Thyroid gland (tissue), 4 donors: ENCODE data around the gene ASB5. TPM values are rescaled to one million over a fixed set of nuclear protein-coding genes. Genes with fewer than 3 reads are reported as not detected.

ENCODE experiments used
- DNase-seq, 2 donors: peaks; one replicate each; pipeline ENCODE4 v3.0.0-alpha.2; 2019
- H3K27ac ChIP-seq, 3 donors: fragments of 200-600 bp; sonication (generic); 1 replicate in 2 of 3; 2 replicates in 1 of 3; pipeline ENCODE4 v1.5.1; 2016 to 2019; ENCODE audit warnings: mild to moderate bottlenecking in 1 of 3, moderate library complexity in 1 of 3
- H3K27me3 ChIP-seq: fragments of 200-600 bp; sonication (generic); one replicate; pipeline ENCODE4 v1.5.1; 2019
- H3K36me3 ChIP-seq, 2 donors: fragments of 200-600 bp; sonication (generic); one replicate each; pipeline ENCODE4 v1.5.1; 2016 to 2019
- H3K4me1 ChIP-seq, 2 donors: fragments of 200-600 bp; sonication (generic); one replicate each; pipeline ENCODE4 v1.5.1; 2017 to 2019
- H3K4me3 ChIP-seq, 3 donors: fragments of 200-600 bp; sonication (generic); replicated peaks in 1 of 3; 1 replicate in 2 of 3; 2 replicates in 1 of 3; pipeline ENCODE4 v1.5.1; 2016; ENCODE audit warnings: mild to moderate bottlenecking in 1 of 3
- H3K9me3 ChIP-seq: fragments of 200-600 bp; sonication (generic); one replicate; pipeline ENCODE4 v1.5.1; 2017
- POLR2A ChIP-seq, 2 donors: fragments of 450-650 bp; IDR thresholded peaks; one replicate each; pipeline ENCODE4 v1.6.1; 2017; ENCODE audit warnings: antibody characterized with exemption in 2 of 2, mild to moderate bottlenecking in 2 of 2, moderate library complexity in 1 of 2
- WGBS, 2 donors: methylation state at CpG; one replicate each; pipeline ENCODE4 v1.1.5; 2017; 5-methylcytosine and 5-hydroxymethylcytosine counted together
- intact Hi-C: fragments of 100-400 bp; cut with DNase I; formaldehyde crosslinking; loops from one replicate; pipeline ENCODE4 v1.15.1; 2023
- total RNA-seq, 4 donors: library from RNA; depleted of rRNA; stranded (reverse); fragments of >200 nt; gene quantifications; one replicate each; pipeline ENCODE4 v1.2.3, GENCODE V29; 2016
- TF ChIP-seq, protein P1 (sequence below), 6 experiments: fragments of 200-600 bp in 3 of 6; fragments of 450-650 bp in 3 of 6; sonication (generic) in 3 of 6; IDR thresholded peaks; one replicate each; pipeline ENCODE4 v1.5.1; 2016 to 2019; ENCODE audit warnings: antibody characterized with exemption in 6 of 6, mild to moderate bottlenecking in 2 of 6, inconsistent platforms in 1 of 6, moderate library complexity in 1 of 6

The ASB5 gene
- total RNA-seq, 4 donors from 2014 or later: 0.13 TPM; not detected in 3

DNA sequence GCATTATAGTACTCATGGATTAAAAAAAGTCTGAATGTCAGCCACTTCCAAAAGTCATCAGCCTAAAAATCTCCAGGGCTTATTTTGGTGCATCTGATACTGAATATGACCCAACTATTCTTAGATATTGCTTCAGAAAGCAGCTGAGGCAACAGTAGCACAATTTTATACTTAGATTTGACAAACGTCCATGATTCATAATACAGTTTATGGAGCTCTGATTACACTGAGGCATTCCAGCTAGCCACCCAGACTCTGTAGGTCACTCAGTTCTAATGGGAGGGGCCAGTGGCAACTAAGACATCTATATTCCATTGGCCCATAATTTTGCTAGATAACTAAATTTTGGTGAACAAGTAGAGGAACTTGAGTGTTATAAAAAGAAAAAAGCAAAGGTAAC lies 84.0 kb downstream of the ASB5 start:
- TF ChIP-seq, protein P1, sequence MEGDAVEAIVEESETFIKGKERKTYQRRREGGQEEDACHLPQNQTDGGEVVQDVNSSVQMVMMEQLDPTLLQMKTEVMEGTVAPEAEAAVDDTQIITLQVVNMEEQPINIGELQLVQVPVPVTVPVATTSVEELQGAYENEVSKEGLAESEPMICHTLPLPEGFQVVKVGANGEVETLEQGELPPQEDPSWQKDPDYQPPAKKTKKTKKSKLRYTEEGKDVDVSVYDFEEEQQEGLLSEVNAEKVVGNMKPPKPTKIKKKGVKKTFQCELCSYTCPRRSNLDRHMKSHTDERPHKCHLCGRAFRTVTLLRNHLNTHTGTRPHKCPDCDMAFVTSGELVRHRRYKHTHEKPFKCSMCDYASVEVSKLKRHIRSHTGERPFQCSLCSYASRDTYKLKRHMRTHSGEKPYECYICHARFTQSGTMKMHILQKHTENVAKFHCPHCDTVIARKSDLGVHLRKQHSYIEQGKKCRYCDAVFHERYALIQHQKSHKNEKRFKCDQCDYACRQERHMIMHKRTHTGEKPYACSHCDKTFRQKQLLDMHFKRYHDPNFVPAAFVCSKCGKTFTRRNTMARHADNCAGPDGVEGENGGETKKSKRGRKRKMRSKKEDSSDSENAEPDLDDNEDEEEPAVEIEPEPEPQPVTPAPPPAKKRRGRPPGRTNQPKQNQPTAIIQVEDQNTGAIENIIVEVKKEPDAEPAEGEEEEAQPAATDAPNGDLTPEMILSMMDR (IDR thresholded peaks at IDR 0.05): no peak
- TF ChIP-seq POLR2A (IDR thresholded peaks at IDR 0.05): no peak
- H3K9me3 ChIP-seq: no peaks in the 10 kb centered on the region
- H3K36me3 ChIP-seq: no peaks in the 10 kb centered on the region
- no peak overlapping the region for H3K27ac ChIP-seq
- 50 to 73% methylated on average over 1 of the region's 1 CpG for WGBS, 2 donors
- intact Hi-C loops: no loop called here
- H3K4me3 ChIP-seq: no peak overlapping the region
- H3K27me3 ChIP-seq: no peaks in the 10 kb centered on the region
- no peak for DNase-seq
- H3K4me1 ChIP-seq: peaks cover 0 to 3% of the 10 kb centered on the region in 2 donors

Other genes starting within 250 kb of the ASB5 start
- gene WDR17, start 203.4 kb downstream of the ASB5 start, total RNA-seq: 10 to 100 TPM in 2 of 4 donors, 1 to 10 TPM in 2; 5.6 to 12.8 (median 9.0) TPM
- 1 to 10 TPM in 2 of 4 donors, under 1 TPM in 2; 0.40 to 2.2 (median 1.1) TPM for gene SPATA4, start 73.6 kb downstream of the ASB5 start, total RNA-seq
- 100 to 1,000 TPM; 129 to 149 (median 136) TPM for gene SPCS3, start 50.7 kb upstream of the ASB5 start, total RNA-seq